Epithelial cell of proximal tubule (primary cell): ENCODE measurements around the gene CARS2. TPM values are rescaled to one million over a fixed set of nuclear protein-coding genes. Genes with fewer than 3 reads are reported as not detected.
A peak's percentile ranks its signal among the peaks of the same experiment; 100 is the strongest.

Experiments
- DNase-seq: peaks from one replicate; pipeline ENCODE4 v3.0.0-alpha.2; 2011; ENCODE audit warnings: low read depth
- H3K4me3 ChIP-seq: 2 replicates; pipeline ENCODE4 v1.5.1; 2011; ENCODE audit warnings: low read depth, mild to moderate bottlenecking, low read length
- total RNA-seq: library from RNA; depleted of rRNA; stranded (reverse); fragments of >200 nt; gene quantifications from 2 replicates; pipeline ENCODE4 v1.2.3, GENCODE V29; 2015
- TF ChIP-seq, protein P1 (sequence below): conservative IDR thresholded peaks from 2 replicates; pipeline ENCODE4 v1.5.1; 2012; ENCODE audit warnings: low read depth, mild to moderate bottlenecking, low read length

CARS2 gene
- total RNA-seq, 1 donor from 2014 or later, result 28.5 TPM

DNA sequence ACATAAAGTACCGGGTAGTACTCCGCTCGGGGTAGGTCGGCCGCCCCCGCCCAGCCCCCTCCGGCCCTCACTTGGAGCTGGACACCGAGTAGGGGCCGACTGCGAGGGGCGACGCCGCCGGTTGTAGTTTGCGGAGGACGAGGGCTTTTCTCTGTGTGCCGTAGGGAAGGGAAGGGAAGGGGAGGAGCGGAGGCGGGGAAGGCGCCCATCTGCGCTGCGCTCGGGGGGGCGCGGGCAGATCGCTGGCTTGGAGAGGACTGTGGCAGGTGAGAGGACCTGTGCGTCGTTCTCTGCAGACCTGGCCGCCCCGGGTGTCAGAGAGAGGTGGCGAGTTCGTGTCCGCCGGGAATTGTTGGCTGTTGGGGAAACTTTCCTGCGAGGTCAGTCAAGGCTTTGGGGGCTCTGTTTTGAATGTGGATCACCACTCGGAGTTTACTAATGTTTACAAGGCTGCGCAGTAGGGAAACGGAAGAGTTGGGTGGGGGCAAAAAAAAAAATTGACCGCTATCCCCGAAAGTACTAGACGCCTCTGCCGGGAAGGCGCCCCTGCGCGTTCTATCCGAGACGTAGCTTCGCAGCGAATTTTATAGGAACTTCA is 9.0 kb upstream of the CARS2 start:
- H3K4me3 ChIP-seq, result peak overlapping the region; percentile 85
- TF ChIP-seq, protein P1, sequence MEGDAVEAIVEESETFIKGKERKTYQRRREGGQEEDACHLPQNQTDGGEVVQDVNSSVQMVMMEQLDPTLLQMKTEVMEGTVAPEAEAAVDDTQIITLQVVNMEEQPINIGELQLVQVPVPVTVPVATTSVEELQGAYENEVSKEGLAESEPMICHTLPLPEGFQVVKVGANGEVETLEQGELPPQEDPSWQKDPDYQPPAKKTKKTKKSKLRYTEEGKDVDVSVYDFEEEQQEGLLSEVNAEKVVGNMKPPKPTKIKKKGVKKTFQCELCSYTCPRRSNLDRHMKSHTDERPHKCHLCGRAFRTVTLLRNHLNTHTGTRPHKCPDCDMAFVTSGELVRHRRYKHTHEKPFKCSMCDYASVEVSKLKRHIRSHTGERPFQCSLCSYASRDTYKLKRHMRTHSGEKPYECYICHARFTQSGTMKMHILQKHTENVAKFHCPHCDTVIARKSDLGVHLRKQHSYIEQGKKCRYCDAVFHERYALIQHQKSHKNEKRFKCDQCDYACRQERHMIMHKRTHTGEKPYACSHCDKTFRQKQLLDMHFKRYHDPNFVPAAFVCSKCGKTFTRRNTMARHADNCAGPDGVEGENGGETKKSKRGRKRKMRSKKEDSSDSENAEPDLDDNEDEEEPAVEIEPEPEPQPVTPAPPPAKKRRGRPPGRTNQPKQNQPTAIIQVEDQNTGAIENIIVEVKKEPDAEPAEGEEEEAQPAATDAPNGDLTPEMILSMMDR, result no peak
- DNase-seq, result no peak

DNA sequence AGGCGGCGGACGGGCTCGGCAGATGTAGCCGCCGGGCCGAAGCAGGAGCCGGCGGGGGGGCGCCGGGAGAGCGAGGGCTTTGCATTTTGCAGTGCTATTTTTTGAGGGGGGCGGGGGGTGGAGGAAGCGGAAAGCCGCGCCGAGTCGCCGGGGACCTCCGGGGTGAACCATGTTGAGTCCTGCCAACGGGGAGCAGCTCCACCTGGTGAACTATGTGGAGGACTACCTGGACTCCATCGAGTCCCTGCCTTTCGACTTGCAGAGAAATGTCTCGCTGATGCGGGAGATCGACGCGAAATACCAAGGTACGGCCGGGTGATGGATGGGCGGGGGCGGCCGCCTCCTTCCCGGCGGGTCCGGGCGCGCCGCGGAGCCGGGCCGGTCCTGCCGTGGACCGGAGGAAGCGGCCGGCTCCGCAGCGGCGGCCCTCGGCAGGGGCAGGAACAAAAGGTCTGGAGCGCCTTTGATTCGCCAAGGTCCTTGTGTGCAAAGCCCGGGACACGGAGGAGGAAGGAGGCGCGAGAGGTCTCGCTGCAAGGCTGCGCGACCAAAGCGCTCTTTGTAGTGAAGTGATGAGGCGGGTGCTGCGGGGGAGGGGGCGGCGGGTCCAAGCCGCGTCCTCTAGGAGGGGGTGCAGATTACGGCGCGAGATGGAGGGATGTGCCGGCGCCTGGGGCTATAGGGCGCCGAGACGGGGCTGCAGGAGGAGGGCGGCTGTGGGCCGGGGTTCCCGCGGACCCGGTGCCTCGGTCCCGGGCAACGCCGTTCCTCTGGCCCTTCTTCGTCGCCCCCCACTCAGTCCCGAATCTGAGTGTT is 8.3 kb upstream of the CARS2 start:
- H3K4me3 ChIP-seq, result peak overlapping the region; percentile 85
- TF ChIP-seq, protein P1, result peak; percentile 19
- no peak for DNase-seq

DNA sequence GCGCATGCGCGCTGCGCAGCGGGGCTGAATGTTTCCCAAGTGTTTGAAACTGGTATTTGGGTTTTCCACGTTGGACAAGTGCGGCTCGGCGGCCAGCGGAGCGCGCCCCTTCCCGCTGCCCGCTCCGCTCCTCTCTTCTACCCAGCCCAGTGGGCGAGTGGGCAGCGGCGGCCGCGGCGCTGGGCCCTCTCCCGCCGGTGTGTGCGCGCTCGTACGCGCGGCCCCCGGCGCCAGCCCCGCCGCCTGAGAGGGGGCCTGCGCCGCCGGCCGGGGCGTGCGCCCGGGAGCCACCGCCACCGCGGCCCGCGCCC is 7.7 kb upstream of the CARS2 start, which contains the start of gene ING1:
Gene ING1 (plus strand): TSS at position 59 of the 311 bp plus-strand sequence. CDS start 450 bp downstream, outside the sequence.
- no peak for DNase-seq
- H3K4me3 ChIP-seq, result peak within 1 kb of the TSS; percentile 85
- TF ChIP-seq, protein P1, result no peak

DNA sequence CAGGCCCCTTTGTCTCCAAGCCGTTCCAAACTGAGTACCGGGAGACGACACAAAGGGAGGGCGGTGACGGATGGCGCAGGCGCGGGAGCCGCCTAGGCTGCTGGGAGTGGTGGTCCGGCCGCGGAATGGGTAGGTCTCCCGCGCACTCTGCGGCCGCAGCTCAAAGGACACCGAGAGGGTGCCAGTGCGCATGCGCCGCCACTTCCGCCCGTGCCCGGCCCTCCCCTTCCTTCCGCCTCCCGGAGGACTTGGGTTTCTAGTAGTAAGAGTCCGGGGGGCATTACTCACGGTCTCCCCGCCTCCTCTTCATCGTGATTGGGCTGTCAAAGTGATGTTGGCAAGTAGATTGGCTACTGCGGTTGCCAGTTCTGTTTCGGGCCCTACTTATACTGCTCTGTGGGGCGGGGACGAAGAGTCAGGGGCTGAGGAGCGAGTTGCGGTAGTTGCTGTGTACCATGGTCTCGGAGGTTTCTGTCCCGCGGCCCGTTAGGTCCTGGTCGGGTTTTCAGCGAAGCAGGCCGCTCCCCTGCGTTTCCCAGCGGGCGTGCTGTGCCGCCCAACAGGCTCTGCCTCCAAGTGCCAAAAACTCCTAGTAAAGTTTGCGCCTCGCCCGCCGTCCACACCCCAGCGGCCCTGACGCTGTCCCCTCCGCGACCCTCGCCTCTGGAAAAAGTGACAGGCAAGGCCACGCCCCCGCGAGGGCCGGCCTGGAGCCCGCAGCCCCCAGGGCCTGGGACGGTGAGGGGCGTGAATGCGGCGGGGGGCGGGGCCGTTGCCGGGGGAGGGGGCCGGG is 7.1 kb upstream of the CARS2 start:
- TF ChIP-seq, protein P1, result no peak
- peak; percentile 97 for DNase-seq
- H3K4me3 ChIP-seq, result peak overlapping the region; percentile 85

DNA sequence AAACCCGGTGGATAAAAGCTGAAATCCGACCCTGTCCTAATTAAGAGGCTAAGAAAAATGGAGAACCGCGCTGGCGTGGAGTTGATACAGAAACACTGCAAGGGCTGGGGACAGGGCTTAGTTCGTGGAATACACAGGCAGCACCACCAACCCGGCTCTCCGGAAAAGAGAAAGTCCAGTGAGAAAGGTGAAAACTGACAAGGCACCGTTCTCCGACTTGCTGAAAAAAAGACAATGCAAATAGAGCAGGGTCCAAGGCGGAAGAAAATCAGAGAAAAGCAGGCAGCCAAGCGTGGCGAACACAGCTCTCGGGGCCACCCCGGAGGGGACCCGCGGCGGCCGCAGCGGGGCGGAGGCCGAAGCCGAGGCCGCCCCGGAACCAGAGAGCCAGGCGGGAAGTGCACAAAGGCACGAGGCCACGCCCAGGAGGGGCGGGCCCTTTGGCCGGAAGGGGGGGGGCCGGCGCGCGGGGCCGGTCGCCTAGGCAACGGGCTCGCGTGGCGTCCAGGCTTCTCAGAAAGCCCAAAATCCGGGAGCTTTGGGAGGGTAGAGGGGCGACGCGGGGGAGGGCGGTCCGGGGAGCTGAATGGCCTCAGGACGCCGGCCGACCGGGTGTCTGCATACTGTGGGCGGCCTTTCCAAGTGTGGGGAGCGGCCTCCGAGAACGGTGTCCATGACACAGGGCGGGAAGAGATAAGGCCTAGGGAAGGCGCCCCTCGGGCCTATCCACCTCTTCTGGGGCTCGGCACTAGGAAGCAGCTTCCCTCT is 6.3 kb upstream of the CARS2 start:
- peak overlapping the region; percentile 85 for H3K4me3 ChIP-seq
- DNase-seq, result no peak
- TF ChIP-seq, protein P1, result no peak

DNA sequence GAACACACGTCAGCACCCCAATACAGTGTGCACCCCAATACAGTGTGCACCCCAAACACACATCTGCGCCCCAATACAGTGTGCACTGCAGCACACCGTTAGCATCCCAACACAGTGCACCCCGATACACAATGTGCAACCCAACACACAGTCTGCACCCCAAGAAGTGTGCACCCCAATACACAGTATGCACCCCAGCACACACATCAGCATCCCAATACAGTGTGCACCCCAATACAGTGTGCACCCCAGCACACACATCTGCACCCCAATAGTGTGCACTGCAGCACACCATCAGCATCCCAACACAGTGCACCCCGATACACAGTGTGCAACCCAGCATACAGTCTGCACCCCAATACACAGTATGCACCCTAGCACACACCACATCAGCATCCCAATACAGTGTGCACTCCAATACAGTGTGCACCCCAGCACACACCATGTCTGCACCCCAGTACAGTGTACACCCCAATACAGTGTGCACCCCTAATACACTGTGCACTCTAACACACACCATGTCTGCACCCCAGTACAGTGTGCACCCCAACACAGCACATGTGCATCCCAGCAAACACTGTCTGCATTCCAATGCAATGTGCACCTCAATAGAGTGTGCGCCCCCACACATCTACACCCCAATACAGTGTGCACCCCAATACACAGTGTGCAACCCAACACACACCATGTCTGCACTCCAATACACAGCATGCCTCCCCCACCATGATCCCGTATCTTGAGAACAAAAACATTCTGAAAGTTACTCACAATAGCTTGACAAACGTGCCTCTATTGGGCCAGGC is 855 bp upstream of the CARS2 start:
- TF ChIP-seq, protein P1, result no peak
- DNase-seq, result no peak
- peak overlapping the region; percentile 84 for H3K4me3 ChIP-seq
